OCI-LY3 (cell line): ENCODE data around the gene FOSL1.
A peak's percentile ranks its signal among the peaks of the same experiment; 100 is the strongest.

Experiments
- H2AFZ ChIP-seq: fragments of 200-600, 300-600 bp; shearing (Covaris generic); 2 replicates; pipeline ENCODE4 v1.6.0; 2014; ENCODE audit warnings: antibody characterized with exemption, low read depth, low read length
- H3K27ac ChIP-seq: fragments of 200-600, 300-600 bp; sonication (generic); 2 replicates; pipeline ENCODE4 v1.5.1; 2014; ENCODE audit warnings: mild to moderate bottlenecking, low read length, moderate library complexity, mixed read lengths
- H3K27me3 ChIP-seq: fragments of 200-600, 300-600 bp; sonication (generic); 2 replicates; pipeline ENCODE4 v1.6.1; 2014; ENCODE audit warnings: low read depth, low read length, mixed read lengths
- H3K36me3 ChIP-seq: fragments of 200-600, 300-600 bp; sonication (generic); replicated peaks from 2 replicates; pipeline ENCODE3; 2014; ENCODE audit warnings: low read depth, low read length, mixed read lengths
- H3K4me1 ChIP-seq: fragments of 300-600, 200-600 bp; sonication (generic); 2 replicates; pipeline ENCODE4 v1.6.1; 2014; ENCODE audit warnings: low read length, mixed read lengths
- H3K4me2 ChIP-seq: fragments of 200-600, 300-600 bp; sonication (generic); 2 replicates; pipeline ENCODE4 v1.6.1; 2014; ENCODE audit warnings: low read length, mixed read lengths
- H3K4me3 ChIP-seq: fragments of 300-600, 200-600 bp; sonication (generic); 2 replicates; pipeline ENCODE4 v1.5.1; 2014; ENCODE audit warnings: antibody characterized with exemption, mild to moderate bottlenecking, low read length, moderate library complexity
- H3K79me2 ChIP-seq: fragments of 300-600, 200-600 bp; shearing (Covaris generic); 2 replicates; pipeline ENCODE4 v1.6.1; 2014; ENCODE audit warnings: mild to moderate bottlenecking, low read length, mixed read lengths
- H3K9ac ChIP-seq: fragments of 300-600, 200-600 bp; shearing (Covaris generic); 2 replicates; pipeline ENCODE4 v1.6.0; 2014; ENCODE audit warnings: mild to moderate bottlenecking, low read length, moderate library complexity
- H3K9me3 ChIP-seq: fragments of 200-600, 300-600 bp; shearing (Covaris generic); 2 replicates; pipeline ENCODE4 v1.6.1; 2014; ENCODE audit warnings: low read length, mixed read lengths; ENCODE audit not compliant: insufficient read depth
- H4K20me1 ChIP-seq: fragments of 200-600, 300-600 bp; sonication (generic); 2 replicates; pipeline ENCODE4 v1.6.1; 2016; ENCODE audit warnings: low read length, mixed read lengths; ENCODE audit not compliant: insufficient read depth
- CTCF ChIP-seq: fragments of 200-600, 300-600 bp; sonication (generic); IDR thresholded peaks from 2 replicates; pipeline ENCODE4 v1.5.1; 2014; ENCODE audit warnings: antibody characterized with exemption, low read length, low read depth
- EZH2phosphoT487 ChIP-seq: fragments of 200-600 bp; shearing (Covaris generic); IDR thresholded peaks from 2 replicates; pipeline ENCODE4 v1.6.1; 2018; ENCODE audit warnings: antibody characterized with exemption, mixed run types, low read depth

The FOSL1 gene

GRCh38 chr11:65879617-65880016 lies 20.6 kb downstream of the FOSL1 start, which contains the start of gene CTSW:
CTSW (plus strand) TSS chr11:65879837; CDS start chr11:65879855, 18 bp downstream.
- Histone ChIP-seq H3K4me1 (no peaks in the 10 kb centered on the region), H3K36me3 (peaks cover 26% of the 10 kb centered on the region), H3K9ac (no peak within 1 kb of the TSS), H3K9me3 (no peaks in the 10 kb centered on the region), H2AFZ (no peak within 1 kb of the TSS), H3K27me3 (no peaks in the 10 kb centered on the region), H3K27ac (no peak within 1 kb of the TSS), H3K79me2 (no peaks in the 10 kb centered on the region), H3K4me3 (no peak within 1 kb of the TSS), H4K20me1 (no peaks in the 10 kb centered on the region), H3K4me2 (no peak within 1 kb of the TSS)
- TF ChIP-seq CTCF (no peak), EZH2phosphoT487 (no peak)

GRCh38 chr11:65873318-65874156 lies 26.7 kb downstream of the FOSL1 start:
- Histone ChIP-seq H4K20me1 (no peaks in the 10 kb centered on the region), H3K4me2 (peak overlapping the region; percentile 90), H3K4me3 (peak overlapping the region; percentile 80), H3K9me3 (no peaks in the 10 kb centered on the region), H3K9ac (peak overlapping the region; percentile 66), H3K27me3 (no peaks in the 10 kb centered on the region), H2AFZ (peak overlapping the region; percentile 43; the same call in 1 of the 2 replicates), H3K36me3 (no peaks in the 10 kb centered on the region), H3K79me2 (no peaks in the 10 kb centered on the region), H3K4me1 (peaks cover 6% of the 10 kb centered on the region), H3K27ac (peak overlapping the region; percentile 48)
- TF ChIP-seq CTCF (no peak), EZH2phosphoT487 (no peak)

GRCh38 chr11:65872586-65873317 lies 27.4 kb downstream of the FOSL1 start, which contains the start of gene EFEMP2:
EFEMP2 (minus strand) TSS chr11:65872800; CDS start chr11:65872354, 446 bp downstream.
- peak within 1 kb of the TSS; percentile 66 for H3K9ac ChIP-seq
- no peaks in the 10 kb centered on the region for H3K9me3 ChIP-seq
- H3K4me2 ChIP-seq, result peak within 1 kb of the TSS; percentile 90
- TF ChIP-seq EZH2phosphoT487, result no peak
- no peak for TF ChIP-seq CTCF
- H3K4me3 ChIP-seq, result peak within 1 kb of the TSS; percentile 80
- H3K27me3 ChIP-seq, result no peaks in the 10 kb centered on the region
- no peaks in the 10 kb centered on the region for H3K79me2 ChIP-seq
- no peaks in the 10 kb centered on the region for H4K20me1 ChIP-seq
- peaks cover 6% of the 10 kb centered on the region for H3K4me1 ChIP-seq
- peaks cover 5% of the 10 kb centered on the region for H3K36me3 ChIP-seq
- peak within 1 kb of the TSS; percentile 43; the same call in 1 of the 2 replicates for H2AFZ ChIP-seq
- peak within 1 kb of the TSS; percentile 48 for H3K27ac ChIP-seq
